H54 (cell line): ENCODE data around the gene RAB27B.

Experiments
- DNase-seq: peaks from one replicate; pipeline ENCODE4 v3.0.0; 2011; ENCODE audit warnings: low spot score, mixed read lengths; ENCODE audit not compliant: insufficient read length
- FAIRE-seq: peaks from 3 replicates; lab custom pipeline; 2011; peaks lifted over from hg19 to GRCh38; lab: Jason Lieb, UNC
- POLR2A ChIP-seq: IDR thresholded peaks from 2 replicates; pipeline ENCODE4 v1.6.1; 2011; ENCODE audit warnings: low read depth, mild to moderate bottlenecking, low read length

RAB27B gene

DNA sequence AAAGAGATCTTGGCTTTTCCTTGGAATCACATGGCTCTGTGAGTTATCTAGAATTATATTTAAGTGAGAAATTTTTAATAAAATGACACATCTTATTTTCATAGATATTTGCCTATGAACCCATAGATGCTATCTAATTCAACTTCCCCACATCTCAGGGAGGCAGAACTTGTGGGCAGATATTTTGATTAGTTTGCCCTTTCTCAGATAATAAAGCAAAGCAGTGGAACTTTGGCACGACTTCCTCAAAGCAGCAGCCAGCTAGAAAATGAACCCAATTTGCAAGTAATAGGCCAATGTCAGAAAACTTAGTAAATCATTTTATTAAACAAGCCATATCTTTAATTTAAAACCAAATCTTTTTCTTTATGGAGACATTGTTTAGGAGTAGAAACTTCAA lies 32.7 kb downstream of the RAB27B start:
- no peak for TF ChIP-seq POLR2A
- DNase-seq, result no peak
- FAIRE-seq, result no peak

DNA sequence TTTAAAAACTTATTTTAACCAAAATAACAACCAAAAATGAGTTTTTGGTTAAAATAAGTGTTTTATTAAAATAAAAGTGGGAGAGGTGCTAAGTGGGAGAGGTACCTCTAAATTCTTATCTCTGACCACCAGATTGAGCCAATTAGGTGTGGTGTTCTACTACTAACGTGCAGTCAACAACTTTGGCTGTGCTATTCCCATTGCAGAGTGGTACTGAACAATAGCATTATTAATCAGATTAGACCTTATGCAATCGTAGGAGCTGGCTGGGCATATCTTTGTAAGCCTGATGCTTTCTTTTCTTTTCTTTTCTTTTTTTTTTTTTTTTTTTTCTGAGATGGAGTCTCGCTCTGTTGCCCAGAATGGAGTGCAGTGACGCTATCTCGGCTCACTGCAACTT lies 38.9 kb downstream of the RAB27B start:
- FAIRE-seq, result no peak
- DNase-seq, result no peak
- TF ChIP-seq POLR2A, result no peak

DNA sequence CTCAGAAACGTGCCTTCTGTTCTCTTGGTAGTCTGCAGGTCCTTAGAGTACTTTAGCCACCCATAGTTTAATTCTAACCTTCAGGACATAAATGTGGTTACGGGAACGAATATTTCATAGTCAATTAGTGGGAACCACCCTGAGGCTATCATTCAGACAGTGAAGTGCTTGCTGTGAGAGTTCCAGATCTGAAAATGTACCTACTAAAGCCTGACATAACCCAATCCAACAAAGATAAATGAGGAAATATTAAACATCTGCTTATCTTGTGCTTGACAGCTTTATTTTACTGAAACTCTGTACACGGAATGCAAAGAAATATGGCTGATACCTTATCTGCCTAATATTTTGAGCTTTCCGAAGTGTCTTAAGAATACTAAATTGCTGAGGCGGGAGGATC lies 43.0 kb downstream of the RAB27B start:
- no peak for TF ChIP-seq POLR2A
- FAIRE-seq (no peak), DNase-seq (no peak)

DNA sequence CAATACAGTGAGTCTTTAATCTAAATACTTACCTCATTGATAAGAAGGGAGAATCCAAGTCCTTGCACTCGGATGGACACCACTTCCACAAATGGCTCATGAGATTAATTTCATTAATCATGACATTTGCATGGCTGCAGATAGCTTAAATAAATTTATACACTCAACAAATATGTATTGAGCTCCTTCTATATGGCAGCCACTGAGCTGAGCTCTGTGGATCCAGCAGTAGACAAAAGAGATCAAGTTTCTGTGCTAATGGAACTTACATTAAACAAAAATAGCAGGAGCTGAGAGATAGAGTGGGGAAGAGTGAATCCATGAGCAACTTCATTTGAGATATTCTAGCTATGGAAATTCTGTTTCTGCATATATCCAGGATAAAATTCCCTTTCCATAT lies 44.4 kb downstream of the RAB27B start:
- DNase-seq (no peak), FAIRE-seq (no peak)
- no peak for TF ChIP-seq POLR2A

DNA sequence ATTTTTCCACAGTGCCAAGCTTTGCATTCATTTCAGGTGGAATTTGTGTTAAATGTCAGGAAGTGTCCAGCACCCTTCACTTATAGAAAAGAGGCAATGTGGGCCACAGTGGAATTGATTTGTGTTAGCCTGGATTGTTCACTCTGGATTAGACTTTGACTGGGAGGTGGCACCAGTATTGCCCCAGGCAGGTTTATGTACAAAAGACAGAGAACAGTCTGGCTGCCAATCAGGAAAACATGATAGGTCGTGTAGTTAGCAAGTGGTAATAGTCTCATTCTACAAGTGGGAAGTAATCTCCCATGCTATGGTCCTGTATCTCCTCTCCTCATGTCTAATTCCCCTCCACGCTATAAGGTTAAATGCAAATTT lies 45.6 kb downstream of the RAB27B start:
- DNase-seq (no peak), FAIRE-seq (no peak)

DNA sequence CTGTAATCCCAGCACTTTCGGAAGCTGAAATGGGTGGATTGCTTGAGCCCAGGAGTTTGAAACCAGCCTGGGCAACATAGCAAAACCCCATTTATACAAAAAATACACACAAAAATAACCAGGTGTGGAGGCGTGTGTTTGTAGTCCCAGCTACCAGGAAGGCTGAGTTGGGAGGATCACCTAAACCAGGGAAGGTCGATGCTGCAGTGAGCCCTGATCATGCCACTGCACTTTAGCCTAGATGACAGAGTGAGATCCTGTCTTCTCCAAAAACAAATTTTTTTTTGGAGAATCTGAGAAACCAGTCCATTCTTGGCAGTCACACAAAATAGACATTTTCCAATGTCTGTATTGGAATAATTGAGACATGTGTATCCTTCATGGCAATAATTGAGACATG lies 46.8 kb downstream of the RAB27B start:
- FAIRE-seq (no peak), DNase-seq (no peak)
- no peak for TF ChIP-seq POLR2A

More for the DNA sequence above, 45.6 kb downstream of the RAB27B start:
- no peak for TF ChIP-seq POLR2A

DNA sequence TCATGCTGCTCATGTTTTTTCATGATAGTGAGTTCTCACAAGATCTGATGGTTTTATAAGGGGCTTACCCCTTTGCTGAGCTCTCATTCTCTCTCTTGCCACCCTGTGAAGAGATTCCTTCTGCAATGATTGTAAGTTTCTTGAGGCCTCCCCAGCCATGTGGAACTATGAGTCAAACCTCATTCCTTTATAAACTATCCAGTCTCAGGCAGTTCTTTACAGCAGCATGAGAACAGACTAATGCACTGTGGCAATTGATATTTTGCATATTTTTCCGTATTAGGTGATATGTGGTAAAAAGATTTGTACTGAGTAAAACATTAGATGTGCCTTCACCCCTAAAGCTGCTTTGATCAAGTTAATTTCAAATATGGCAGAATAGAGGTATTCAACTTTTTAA lies 48.8 kb downstream of the RAB27B start:
- DNase-seq (no peak), FAIRE-seq (no peak)
- no peak for TF ChIP-seq POLR2A

DNA sequence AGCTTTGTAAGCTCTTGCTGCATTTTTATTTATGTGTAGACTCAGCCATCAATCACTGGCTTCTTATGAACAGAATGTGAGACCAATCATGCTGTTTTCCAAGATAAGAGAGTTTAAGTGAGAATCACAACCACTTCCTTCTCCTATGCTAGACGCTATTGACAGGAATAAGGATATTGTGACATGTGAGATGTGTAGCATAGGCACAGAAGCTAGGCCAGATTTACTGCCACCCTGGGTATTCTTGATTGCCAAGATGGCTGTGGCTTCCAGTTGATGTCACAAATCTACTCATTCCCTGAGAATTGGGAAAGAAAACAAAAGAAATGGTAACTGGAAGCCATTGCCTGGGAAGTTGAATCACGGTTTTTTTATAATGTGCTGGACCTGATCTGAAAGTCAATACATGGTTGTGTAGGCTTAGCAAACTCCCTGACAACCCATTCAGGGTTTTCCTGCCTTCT lies 49.9 kb downstream of the RAB27B start:
- DNase-seq, result no peak
- no peak for FAIRE-seq
- TF ChIP-seq POLR2A, result no peak

DNA sequence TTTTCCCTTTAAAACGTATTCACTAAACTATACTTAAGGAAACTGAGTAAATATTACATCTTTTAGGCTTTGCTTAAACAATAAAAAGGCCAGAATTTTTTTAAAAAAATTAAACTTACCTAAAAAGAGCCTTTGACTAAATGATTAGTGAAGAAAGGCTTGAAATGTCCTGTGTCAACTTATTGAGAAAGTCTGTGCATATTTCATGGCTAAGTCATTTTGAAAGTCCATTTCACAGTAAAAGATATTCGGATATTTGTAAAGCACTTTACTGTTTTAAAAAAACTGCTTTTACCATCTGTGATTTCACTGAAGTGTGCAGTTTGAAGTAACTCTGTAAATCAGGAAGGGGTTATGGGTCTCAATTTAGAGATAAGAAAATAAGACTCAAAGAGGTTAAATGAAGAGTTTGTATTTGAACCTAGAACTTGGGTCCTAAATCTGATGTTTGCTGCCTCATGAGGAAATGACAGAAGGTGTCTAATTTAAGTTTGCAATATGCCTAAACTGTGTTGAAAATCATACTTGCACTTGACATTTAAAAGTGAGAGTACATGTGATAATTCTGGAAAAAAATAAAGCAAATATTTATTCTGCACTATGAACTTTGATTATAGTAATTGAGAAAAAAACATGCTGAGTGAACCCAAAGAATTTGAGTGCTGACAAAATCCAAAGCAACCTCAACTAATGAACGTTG lies 50.5 kb downstream of the RAB27B start:
- no peak for TF ChIP-seq POLR2A
- DNase-seq (no peak), FAIRE-seq (no peak)

DNA sequence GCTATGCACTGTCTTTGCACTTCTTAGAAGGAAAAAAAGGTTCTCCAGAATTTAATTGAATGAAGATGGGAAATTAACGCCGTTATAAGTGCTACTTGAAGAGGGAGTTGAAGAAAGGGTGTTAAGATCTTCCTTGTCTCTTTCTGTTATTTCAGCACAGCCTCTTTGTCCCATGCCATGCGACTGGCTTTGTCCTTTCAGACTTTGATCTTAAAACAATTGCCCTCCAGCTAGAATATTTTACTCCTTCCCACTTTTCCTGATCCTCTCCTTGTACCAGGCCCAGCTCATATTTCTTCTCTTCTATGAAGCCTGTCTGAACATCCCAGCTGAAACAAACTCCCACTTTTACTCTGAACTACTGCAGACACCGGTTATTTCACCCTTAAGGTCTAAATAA lies 51.4 kb downstream of the RAB27B start:
- FAIRE-seq (no peak), DNase-seq (no peak)
- no peak for TF ChIP-seq POLR2A

DNA sequence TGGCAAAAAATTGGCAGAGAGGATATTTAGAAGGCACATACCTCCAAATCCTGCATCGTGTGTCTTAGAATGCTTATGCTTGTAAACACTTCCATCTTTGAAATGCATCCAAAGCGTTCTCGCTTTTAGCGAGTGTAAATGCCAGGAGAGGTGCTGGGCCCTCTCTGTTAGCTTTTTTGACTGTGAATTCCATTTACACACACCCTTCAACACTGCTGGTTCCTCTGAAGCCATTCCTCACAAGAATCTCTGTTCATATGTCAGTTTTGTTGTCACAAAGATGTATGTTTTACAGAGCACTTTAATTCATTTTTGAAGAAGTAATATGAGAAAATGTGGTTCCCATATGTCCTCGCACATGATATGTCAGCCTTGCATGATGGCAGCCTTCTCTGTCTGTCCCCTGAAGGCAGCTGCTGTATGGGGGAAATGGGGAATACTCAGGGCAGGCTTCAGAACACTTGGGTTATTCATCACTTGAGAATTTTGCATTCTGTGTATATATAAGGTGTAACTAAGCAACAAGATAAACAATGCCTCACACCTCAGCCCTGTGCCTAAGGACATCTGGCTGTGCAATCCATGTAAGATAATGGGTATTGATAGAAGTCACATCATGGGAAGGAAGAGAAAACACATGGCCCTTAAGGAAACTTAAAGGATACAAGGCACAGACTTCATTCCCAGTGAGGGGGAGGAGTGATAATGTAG lies 52.3 kb downstream of the RAB27B start:
- no peak for TF ChIP-seq POLR2A
- DNase-seq (no peak), FAIRE-seq (no peak)

DNA sequence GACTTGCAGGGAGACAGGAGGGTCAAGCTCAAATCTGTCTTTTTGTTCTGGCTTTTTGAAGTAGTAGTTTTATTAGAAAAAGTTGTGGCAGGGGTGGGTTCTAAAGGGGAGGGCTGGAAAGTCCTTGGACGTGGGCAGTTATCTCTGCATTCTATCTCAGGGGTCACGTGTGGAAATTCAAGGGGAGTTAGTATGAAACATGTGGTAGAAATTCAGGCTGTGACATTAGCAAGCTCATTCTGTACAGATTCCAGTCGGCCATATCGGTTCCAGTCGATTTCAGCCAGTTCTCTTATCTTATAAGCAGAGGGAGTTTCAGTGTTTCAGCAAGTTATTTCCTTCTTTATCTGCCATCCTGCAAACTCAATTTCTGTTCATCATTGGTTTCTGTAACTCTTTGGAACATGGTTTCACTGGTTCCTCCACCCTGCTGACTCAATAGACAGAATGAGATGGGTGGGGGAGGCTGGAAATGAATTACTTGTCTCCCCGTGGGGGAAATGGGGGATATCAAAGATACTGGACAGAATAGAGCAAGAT lies 53.0 kb downstream of the RAB27B start:
- no peak for TF ChIP-seq POLR2A
- FAIRE-seq (no peak), DNase-seq (no peak)

DNA sequence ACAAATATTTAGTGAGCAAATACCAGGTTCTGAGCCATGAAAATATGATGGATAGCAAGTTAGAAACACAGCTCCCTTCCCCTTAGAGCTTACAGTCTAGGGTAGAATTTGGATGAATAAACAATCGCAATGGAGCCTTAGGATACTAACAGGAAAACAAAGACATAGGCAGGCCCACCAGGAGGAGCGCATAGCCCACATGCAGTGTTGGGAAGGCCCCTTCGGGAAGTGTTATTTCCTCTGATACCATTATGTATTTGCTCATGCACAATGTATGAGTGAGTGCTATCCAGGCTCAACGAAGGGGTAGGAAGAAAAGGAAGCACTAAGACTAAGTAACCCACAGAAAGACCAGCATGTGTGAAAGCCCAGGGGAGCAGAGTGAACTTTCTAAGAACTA lies 54.0 kb downstream of the RAB27B start:
- DNase-seq (no peak), FAIRE-seq (no peak)
- no peak for TF ChIP-seq POLR2A

DNA sequence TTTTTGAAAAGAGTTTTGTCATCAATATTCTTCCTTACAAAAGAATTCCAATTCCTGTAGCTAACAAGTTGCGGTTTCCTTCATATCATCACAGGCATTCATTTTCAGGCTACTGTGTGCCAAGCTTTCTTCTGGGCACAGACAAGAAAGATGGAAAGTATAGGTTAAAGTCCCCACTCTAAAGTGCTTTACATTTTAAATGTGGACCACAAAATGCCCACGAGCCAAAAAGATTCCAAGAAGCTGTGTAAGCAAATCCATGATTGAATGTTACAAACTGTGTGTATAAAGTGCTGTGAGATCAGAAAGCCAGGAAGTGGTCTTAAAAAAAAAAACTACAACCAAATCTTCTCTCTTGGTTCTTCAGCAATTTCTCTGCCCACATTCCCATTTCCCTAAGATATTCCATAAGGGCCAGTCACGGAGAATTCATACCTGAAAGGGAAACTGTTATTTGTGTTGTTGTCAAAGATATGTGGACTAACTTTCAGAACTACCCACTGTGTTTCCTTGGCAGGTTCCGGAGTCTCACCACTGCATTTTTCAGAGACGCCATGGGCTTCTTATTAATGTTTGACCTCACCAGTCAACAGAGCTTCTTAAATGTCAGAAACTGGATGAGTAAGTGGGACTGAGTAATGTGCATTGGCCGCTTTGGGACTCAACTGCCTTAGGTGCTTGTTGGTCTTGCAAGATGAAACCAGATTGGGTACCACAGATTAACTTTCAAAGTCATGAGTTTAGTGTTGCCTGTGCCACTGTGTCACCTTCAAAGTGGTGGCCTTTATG lies 55.7 kb downstream of the RAB27B start:
- DNase-seq, result no peak
- no peak for TF ChIP-seq POLR2A
- FAIRE-seq, result no peak
